K562 (cell line): Measurements from ENCODE around the gene HSD11B1. TPM values are rescaled to one million over a fixed set of nuclear protein-coding genes. Genes with fewer than 3 reads are reported as not detected.

Experiments
- DNMT1 ChIP-seq: fragments of 450-650 bp; IDR thresholded peaks from 2 replicates; pipeline ENCODE4 v1.6.1; 2016; ENCODE audit warnings: antibody characterized with exemption, mild to moderate bottlenecking
- FOXJ2 ChIP-seq: fragments of 200-800 bp; sonication (Bioruptor generic); IDR thresholded peaks from 2 replicates; pipeline ENCODE4 v1.6.1; 2016; ENCODE audit warnings: missing genetic modification characterization, missing compliant biosample characterization
- JUND ChIP-seq, 2 experiments: IDR thresholded peaks; 2 replicates in 1 of 2; 3 replicates in 1 of 2; pipeline ENCODE4 v1.6.1; 2011; ENCODE audit warnings: borderline replicate concordance in 2 of 2, low read depth in 2 of 2, low read length in 2 of 2, improper control_type of control experiment in 1 of 2, missing biosample characterization in 1 of 2, missing genetic modification characterization in 1 of 2, missing genetic modification reagents in 1 of 2
- MEIS2 ChIP-seq: fragments of 450-650 bp; IDR thresholded peaks from 2 replicates; pipeline ENCODE4 v1.6.1; 2014; ENCODE audit warnings: mild to moderate bottlenecking; ENCODE audit not compliant: partially characterized antibody
- PBX2 ChIP-seq, 2 experiments: IDR thresholded peaks in 1 of 2; conservative IDR thresholded peaks in 1 of 2; 2 replicates each; pipeline ENCODE4 v1.6.1; 2016; ENCODE audit warnings: low read depth in 2 of 2, mild to moderate bottlenecking in 1 of 2, missing compliant biosample characterization in 1 of 2, missing genetic modification characterization in 1 of 2, moderate library complexity in 1 of 2
- RREB1 ChIP-seq: fragments of 250-450 bp; sonication (Bioruptor Pico); IDR thresholded peaks from 2 replicates; pipeline ENCODE4 v1.4.0; 2020
- polyA plus RNA-seq, 8 experiments: library from polyadenylated mRNA; depleted of rRNA in 4 of 8; stranded (reverse) in 5 of 8; unstranded in 3 of 8; fragments of >200 nt; fragmentation: Nextera tagmentation in 2 of 8; fragmentation: Illumina TruSeq in 1 of 8; extraction: Ambion mirVana in 2 of 8; extraction: Trizol in 1 of 8; gene quantifications; 2 replicates each; pipeline versions ENCODE4 v1.2.1 to v1.2.3, GENCODE V29; 2011 to 2014; ENCODE audit warnings: inconsistent platforms in 1 of 8, missing spikeins in 1 of 8
- total RNA-seq, 7 experiments: library from RNA; depleted of rRNA in 6 of 7; stranded (reverse); fragments of >200 nt in 6 of 7; fragmentation: Illumina TruSeq in 2 of 7; extraction: Trizol in 2 of 7; gene quantifications; 2 replicates each; pipeline versions ENCODE4 v1.2.1 to v1.2.3, GENCODE V29; 2011 to 2021; ENCODE audit warnings: low replicate concordance in 1 of 7

The HSD11B1 gene
- total and polyA plus RNA-seq, 9 of the 15 experiments (the other 6 are each of a cell fraction or from before 2014, with no cell fraction given) = 0.04 to 0.16 TPM; not detected in 7

GRCh38 chr1:209688746-209689234 lies 15.9 kb upstream of the HSD11B1 start (continued):
- TF ChIP-seq RREB1 (CRISPR knock-in tag) (no peak), FOXJ2 (tag) (0 out of 2 replicates have a peak, but pooled peaks have one; percentile 3), PBX2 (CRISPR knock-in tag; IDR thresholded peaks at IDR 0.05; ENCODE audit: low read depth) (no peak), PBX2 (tag; conservative IDR thresholded peaks at IDR 0.05; ENCODE audit: low read depth) (peak; percentile 70), JUND (IDR thresholded peaks at IDR 0.05; ENCODE audit: borderline replicate concordance, low read depth, low read length) (peak; percentile 10; the same call in 1 of the 2 replicates), JUND (tag; IDR thresholded peaks at IDR 0.05; ENCODE audit: borderline replicate concordance, low read depth, low read length) (peak; percentile 39; the same call in 1 of the 3 replicates), MEIS2 (peak; percentile 23), DNMT1 (no peak)
